ENCODE measurements around the gene TCOF1.

TCOF1 gene, protein sequence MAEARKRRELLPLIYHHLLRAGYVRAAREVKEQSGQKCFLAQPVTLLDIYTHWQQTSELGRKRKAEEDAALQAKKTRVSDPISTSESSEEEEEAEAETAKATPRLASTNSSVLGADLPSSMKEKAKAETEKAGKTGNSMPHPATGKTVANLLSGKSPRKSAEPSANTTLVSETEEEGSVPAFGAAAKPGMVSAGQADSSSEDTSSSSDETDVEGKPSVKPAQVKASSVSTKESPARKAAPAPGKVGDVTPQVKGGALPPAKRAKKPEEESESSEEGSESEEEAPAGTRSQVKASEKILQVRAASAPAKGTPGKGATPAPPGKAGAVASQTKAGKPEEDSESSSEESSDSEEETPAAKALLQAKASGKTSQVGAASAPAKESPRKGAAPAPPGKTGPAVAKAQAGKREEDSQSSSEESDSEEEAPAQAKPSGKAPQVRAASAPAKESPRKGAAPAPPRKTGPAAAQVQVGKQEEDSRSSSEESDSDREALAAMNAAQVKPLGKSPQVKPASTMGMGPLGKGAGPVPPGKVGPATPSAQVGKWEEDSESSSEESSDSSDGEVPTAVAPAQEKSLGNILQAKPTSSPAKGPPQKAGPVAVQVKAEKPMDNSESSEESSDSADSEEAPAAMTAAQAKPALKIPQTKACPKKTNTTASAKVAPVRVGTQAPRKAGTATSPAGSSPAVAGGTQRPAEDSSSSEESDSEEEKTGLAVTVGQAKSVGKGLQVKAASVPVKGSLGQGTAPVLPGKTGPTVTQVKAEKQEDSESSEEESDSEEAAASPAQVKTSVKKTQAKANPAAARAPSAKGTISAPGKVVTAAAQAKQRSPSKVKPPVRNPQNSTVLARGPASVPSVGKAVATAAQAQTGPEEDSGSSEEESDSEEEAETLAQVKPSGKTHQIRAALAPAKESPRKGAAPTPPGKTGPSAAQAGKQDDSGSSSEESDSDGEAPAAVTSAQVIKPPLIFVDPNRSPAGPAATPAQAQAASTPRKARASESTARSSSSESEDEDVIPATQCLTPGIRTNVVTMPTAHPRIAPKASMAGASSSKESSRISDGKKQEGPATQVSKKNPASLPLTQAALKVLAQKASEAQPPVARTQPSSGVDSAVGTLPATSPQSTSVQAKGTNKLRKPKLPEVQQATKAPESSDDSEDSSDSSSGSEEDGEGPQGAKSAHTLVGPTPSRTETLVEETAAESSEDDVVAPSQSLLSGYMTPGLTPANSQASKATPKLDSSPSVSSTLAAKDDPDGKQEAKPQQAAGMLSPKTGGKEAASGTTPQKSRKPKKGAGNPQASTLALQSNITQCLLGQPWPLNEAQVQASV (N-terminal part only)

DNA sequence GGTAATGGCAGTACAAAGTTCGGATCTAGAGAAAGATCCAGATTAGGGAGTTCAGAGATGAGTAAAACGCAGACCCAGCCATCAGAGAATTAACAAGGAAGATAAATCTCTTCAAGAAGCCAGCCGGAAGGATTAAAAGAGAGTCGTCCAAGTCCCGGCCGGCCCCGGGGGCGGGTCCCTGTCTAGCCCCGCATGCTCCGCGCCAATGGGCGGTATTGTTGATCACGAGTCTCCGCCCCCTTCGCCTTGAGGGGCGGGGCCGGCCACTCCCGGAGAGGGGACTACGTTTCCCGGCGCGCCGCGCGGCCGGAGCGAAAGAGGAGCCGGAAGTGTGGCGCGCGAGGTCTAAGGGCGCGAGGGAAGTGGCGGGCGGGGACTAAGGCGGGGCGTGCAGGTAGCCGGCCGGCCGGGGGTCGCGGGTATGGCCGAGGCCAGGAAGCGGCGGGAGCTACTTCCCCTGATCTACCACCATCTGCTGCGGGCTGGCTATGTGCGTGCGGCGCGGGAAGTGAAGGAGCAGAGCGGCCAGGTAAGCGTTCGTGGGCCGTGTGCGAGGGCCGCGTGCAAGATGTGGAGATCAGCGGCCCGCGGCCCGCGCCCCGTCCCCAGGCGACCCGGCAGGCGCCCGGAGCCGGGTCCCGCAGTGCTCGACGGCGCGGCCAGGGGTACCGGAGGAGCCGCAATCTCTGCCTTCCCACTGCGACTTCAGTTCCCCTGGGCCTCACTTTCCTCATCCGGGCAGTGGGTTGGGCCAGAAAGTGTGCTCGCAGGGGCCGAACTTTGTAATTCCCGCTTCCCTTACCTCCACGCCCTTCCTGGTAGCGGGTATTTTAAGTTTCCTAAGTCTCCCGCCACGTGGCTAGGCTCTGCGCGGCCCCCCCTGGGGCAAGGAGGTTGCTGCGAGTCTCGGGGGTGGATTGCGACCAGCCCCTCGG lies at the start of gene TCOF1:
Gene TCOF1 (plus strand): TSS at position 372 of the 935 bp plus-strand sequence. CDS start 50 bp downstream, at position 422.
- peak; percentile 95 for DNase-seq (ENCODE audit: low spot score)

DNA sequence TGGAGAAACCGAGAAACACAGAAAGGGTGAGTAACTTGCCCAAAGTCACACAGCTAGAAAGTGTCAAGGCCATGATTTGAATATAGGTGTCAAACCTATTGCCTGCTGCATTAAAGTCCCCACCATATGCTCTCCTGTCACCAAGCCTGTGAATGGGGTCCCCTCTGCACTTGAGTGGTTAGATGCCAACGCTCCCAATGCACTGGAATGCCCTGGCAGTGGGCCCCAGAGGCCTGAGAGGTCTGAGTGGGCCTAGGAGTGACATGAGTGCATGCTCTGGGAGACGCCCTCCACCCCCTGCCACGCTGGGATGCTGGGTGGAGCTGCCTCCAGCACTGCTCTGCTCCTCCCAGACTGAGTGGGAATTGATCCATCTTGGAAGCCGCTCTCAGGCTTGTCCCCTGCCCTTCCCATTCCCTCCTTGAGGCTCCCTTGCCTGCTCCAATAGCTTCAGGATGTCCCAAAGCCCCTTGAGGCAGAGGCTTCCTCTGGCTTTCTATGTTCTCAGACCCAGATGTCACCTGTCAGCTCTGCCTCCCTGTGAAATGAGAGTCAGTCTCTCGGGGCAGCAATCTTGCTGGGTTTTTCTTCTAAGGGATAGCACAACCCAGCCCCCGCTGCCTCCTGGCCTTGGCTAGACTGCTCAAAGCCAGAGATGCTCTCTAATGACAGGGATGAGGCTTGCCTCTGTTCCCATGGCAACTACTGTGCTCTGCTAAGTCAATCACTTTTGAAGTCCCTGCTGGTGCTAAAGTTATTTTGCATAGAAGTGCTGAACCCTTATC lies 48.2 kb upstream of the TCOF1 start:
- DNase-seq (ENCODE audit: low spot score) = no peak

DNA sequence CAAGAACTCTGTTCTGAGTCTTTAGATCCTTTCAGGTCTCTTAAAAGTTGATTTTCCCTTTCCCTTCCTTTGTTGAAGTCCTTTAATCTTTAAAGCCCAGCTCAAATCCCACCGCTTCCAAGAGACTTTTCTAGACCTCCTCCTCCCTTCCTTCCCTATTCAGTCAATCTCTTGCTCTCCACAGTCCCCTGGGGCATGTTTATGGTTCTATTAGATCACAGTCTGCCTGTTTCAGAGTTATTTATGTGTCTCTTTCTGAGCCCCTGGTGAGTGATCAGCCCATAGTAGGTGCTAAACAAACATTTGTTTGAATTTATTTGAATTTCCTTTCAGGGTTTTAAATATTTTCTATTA lies 47.6 kb upstream of the TCOF1 start:
- no peak for DNase-seq (ENCODE audit: low spot score)

DNA sequence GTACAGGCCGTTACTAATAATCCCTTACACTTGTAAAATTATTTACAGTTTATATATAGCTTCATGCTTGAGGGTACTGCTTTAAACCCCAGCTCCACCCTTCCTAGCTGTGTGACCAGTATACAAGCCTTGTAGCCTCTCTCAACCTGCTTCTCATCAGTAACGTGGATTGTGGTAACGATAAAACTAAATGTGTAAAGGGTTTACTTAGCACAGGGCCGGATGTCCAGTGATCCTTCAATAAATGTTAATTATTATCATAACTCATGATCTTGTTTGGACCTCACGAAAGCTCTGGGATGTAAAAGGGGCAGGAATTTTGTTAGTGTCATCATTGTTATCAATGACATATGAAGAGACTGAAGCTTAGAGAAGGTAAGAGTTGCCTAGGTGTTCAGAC lies 47.3 kb upstream of the TCOF1 start:
- DNase-seq (ENCODE audit: low spot score) = no peak

DNA sequence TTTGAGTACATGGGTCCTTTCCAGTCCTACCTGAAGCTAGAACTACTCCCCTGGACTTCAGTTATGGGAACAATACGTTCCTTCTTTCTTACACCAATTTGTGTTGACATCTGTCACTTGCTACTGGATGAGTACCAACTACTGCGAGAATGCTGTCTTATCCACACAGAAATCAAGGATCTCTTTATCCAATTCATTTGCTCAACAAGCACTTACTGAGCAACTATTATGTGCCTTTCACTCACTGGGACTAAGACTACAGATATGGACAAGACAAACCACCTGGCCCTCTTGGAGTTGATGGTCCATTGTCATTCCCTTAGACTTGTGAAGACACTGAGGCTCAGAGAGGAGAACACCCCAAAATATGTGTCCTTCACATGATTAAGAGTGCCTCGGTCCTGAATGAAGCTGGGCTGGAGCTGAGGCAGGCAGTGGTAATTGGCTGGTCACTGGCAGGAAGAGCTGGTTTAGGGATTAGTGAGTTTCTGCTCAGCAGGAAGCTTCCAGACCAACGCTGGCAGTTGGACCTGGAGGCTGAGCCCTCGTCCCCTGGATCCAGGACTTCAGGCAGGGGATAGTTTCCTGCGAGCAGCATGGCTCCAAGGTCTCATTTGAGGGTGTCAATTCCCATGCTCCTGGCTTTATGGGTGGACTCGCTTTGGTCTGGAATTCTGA lies 46.3 kb upstream of the TCOF1 start:
- no peak for DNase-seq (ENCODE audit: low spot score)

DNA sequence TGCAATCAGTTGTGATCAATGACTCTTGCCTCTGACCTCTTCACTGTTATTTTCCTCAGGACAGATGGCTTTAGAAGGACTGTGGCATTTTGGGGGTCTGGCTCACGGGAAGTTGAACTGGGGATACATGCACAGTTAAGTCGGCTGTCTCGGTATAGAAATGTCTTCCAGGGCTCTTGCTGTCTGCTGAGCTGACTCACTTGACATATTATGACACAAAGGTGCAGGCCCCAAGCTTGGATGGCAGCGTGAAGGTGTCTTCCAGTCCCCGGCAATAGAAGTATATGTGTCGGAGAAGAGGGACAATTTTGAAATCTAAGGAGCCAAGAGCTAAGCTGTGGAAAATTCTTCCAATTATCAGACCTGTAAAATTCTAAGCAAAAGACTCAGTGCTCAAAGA lies 45.0 kb upstream of the TCOF1 start:
- DNase-seq (ENCODE audit: low spot score) = no peak

DNA sequence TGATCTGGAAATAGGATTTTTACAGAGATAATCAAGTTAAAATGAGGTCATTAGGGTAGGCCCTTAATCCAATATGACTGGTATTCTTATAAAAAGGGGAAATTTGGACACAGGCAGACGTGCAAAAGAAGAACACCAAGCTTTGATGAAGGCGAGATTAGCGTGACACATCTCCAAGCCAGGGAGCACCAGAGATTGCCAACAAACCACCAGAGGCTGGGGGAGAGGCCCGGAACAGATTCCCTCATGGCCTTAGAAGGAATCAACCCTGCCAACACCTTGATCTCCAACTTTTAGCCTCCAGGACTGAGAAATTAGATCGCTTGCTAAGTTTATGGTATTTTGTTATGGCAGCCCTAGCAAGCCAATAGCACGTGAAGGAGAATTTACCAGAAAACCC lies 44.0 kb upstream of the TCOF1 start:
- DNase-seq (ENCODE audit: low spot score) = no peak

DNA sequence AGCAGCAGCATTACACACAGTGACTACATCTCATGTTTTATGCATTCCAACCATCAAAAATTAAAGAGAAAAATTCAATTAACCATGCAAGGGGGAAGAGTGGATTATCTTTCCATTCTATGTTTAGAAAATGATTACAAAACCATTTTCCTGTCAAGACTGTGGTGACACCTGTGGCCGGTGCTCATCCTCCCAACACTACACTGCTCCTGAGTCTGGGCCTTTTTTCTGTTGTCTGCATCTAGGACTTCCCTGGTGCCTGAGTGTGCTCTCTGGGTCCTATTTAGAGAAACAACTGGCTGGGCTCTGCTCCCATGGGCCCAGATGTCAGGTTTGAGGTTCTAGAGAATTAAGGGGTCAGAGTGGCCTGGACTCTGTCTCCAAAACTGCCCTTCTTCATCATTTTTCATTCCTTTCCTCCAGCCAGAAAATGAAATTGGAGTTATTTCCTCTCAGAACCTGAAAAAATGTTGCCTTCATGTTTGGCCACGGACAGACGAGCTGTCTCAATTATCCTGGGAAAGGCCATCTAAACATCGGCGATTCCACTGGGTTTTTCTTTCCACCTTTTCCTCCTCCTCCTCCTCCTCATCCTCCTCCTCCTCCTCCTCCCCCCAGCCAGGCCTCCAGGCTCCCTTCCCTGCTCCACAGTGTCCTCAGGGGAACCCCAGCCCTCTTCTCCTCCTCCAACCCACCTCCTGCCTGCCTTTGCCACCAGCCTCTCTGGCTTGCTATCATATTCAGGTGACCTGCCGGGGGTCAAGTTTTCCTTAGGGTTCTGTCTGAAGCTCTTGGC lies 43.4 kb upstream of the TCOF1 start:
- DNase-seq (ENCODE audit: low spot score) = no peak

DNA sequence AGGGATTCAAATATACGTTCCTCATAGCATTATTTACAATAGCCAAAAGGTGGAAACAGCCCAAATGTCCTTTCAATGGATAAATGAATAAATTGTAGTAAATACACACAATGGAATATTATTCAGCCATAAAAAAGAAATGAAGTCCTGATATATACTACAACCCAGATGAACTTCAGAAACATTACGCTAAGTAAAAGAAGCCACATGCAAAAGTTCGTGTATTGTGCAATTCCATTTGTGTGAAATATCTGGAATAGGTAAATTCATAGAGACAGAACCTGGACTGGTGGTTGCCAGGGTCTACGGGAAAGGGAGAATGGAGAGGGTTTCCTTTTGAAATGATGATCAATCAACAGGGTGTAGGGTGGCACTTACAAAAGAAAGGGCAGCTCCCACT lies 42.3 kb upstream of the TCOF1 start:
- DNase-seq (ENCODE audit: low spot score) = no peak

DNA sequence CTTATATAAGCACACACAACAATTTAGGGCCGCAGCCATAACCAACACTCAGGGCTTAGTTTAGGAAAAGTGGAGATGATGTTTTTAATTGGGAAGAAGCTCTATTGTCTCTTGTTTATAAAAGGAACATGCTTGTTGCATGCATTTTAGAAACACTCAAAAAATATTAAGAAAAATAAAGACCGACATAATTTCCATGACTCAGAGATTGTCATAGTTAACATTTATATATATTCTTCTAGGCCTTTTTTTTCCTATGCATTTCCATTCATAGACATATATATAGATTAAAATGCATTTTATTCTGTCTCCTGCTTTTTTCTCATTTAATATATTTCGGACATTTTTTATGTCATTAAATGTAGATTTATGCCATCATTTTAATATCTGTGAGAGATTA lies 41.2 kb upstream of the TCOF1 start:
- no peak for DNase-seq (ENCODE audit: low spot score)

DNA sequence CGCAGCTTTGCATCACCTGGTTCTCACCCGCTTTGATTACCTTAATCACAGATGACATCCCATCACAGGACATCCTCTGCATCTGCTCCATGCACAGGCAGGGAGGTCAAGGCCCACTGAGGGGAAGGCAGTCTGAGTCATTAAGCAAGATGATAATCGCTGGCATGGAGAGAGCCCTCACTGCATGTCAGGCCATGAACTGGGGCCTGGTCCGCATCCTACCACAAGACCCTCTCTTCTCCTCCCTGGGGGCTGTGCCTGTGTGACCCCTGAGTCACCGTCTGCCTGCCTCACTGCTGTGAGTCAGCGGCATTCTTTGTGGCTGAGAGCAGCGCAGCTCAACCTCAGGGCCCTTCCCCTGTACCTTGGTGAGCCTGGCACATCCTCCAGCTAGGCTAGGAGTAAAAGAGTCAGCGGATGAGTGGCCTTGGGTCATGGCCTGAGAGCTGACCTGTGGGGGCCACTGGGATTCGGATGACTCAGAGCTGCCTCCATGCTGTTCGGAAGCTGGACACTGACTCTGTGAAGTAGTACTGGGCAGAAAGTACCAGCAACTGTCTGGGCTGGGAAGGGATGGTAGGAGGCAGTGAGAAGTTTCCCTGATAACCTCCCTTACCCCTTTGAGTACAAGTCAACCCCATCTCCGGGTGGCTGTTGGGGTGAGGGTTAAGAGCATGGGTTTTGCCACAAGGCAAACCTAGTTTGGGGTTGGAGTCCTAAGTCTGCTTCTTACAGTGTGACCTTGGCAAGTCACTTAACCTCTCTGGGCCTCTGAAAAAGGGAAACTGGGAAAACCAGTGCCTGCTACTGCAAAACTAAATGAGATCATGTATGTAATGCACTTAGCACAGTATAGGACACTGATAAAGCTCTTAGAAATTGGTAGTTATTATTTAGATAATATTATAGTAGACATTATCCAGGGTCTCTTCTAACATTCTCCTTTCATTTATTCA lies 40.2 kb upstream of the TCOF1 start:
- DNase-seq (ENCODE audit: low spot score) = no peak

DNA sequence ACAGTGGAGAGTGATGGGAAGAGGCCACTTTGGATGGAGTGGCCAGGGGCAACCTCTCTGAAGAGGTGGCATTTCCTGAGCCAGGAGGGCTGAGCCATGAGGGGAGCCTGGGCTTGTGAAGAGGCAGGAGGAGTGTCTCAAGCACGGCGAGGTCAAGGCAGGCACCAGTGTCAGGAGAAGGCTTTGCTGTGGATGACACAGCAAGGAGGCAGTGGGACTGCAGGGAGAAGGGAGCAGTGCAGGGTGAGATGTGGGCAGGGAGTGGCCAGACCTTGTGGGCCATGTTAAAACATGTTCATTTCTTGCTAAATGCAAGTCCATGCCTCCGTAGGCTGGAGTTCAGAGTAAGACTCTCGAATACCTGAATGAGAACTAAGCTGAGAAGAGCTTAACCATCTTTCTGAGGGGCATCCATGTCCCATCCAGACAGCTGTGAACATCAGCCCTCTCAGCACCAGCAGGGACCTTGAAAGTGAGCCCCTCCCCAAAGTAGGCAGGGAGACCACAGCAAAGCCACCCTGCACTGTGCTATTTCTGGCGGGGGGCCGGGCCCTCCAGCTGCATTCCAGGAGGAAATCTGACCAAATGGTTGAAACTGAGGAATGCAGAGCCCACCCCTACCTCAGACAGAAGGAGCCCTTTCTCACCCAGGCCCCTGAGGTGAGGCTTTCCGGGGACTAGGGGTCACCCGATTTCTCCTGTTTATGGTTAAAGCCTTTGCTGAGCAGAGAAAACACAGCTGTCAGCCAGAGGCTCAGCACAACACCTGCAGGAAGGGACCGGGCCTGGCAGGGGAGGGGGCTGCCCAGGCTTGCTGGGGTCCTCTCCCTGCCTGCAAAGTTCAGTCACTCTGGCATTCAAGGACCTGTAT lies 38.6 kb upstream of the TCOF1 start:
- no peak for DNase-seq (ENCODE audit: low spot score)

DNA sequence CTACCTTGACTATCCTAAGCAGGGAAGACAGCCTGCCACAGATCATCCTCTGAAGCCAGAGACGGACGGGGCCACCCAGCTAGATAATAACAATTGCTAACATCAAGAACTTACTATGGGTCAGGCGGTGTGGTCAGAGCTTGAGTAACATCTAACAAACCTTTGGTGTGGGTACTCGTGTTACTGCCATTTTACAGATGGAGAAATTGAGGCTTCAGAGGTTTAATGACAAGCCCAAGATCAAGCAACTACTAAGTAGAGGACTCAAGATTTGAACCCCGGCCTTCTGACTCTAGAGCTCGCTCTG lies 38.1 kb upstream of the TCOF1 start:
- DNase-seq (ENCODE audit: low spot score) = no peak

DNA sequence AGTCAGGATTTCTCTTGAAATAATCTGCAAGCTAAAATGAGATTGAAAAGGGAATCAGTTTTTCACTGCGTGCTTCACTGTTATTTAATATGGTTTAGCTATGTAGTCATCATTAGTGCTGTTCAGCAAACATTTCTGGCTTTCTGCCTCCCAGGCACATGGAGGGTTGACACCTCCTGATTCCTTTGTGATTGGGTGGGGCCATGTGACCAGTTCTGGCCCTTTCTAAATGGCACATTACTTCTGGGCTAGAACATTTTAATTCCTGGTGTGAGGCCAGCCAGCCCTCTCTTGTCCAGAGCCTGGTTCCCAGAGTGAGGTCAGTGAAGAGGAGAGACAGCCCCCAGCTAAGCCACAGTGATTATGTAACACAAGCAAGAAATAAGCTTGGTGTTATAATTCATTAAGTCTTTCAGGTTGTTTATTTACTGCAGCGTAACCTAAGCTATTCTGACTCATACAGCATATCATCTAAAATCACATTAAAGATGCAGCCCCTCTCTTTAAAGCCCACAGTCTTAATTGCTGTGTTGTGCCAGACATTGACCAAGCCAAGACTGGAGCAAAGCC lies 37.4 kb upstream of the TCOF1 start:
- no peak for DNase-seq (ENCODE audit: low spot score)

DNA sequence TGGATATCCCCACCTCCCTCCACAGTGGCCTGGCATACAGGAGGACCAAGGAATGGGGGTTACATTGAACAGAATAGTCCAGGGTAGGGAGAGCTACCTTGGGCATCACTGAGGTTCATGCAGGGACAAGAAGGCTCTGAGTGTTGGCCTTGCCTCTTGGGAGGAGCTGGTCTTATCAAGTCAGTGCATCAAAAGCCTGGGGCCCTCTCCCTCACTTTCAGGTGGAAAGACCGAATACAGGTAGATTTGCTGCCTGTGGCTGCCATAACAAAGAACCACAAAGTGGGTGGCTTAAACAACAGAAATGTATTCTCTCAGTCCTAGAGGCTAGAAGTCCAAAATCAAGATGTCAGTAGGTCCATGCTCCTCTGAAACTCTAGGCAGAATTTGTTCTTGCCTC lies 36.3 kb upstream of the TCOF1 start:
- no peak for DNase-seq (ENCODE audit: low spot score)

DNA sequence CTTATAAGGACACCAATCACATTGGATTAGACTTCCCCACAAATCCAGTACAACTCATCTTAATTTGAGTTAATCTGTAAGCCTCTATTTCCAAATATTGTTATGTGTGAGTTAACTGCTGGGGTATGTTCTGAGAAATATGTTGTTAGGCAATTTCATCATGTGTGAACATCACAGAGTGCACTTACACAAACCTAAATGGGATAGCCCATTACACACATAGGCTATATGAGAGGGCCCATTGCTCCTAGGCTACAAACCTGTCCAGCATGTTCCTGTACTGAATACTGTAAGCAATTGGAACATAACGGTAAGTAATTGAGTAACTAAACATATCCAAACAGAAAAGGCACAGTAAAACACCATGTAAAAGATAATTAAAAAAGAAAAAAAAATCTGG lies 35.7 kb upstream of the TCOF1 start:
- DNase-seq (ENCODE audit: low spot score) = no peak

DNA sequence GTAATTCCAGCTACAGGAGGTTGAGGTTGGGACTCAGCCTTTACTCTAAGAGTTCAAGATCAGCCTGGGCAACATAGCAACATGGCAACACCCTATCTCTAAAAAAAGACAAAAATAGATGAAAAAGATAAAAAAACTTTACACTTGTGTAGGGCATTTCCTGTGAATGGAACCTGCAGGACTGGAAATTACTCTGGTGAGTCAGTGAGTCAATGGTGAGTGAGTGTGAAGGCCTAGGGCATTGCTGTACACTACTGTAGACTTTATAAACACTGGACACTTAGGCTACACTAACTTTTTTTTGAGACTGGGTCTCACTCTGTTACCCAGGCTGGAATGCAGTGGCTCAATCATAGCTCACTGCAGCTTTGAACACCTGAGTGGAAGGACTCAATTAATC lies 35.3 kb upstream of the TCOF1 start:
- DNase-seq (ENCODE audit: low spot score) = no peak
